Neural progenitor cell (in vitro differentiated cells): ENCODE data around the gene CHRNA4.

Experiments
- CTCF ChIP-seq: fragments of 200-600 bp; sonication (generic); IDR thresholded peaks from 2 replicates; pipeline ENCODE4 v1.5.1; 2017; ENCODE audit warnings: antibody characterized with exemption, mild to moderate bottlenecking
- EZH2 ChIP-seq: fragments of 200-600 bp; sonication (generic); IDR thresholded peaks from 2 replicates; pipeline ENCODE4 v1.6.1; 2017; ENCODE audit warnings: antibody characterized with exemption, mild to moderate bottlenecking, moderate library complexity

GRCh38 chr20:63372971-63373885, 12.1 kb upstream of the CHRNA4 start:
- no peak for TF ChIP-seq CTCF
- no peak for TF ChIP-seq EZH2
